MM.1S (cell line): ENCODE data around the gene SYNE2.

Experiments
- DNase-seq: peaks from one replicate; pipeline ENCODE4 v3.0.0-alpha.2; 2015
- H2AFZ ChIP-seq: fragments of 300-600 bp; sonication (generic); 2 replicates; pipeline ENCODE4 v1.6.0; 2016; ENCODE audit warnings: antibody characterized with exemption, low read length
- H3F3A ChIP-seq: fragments of 300-600 bp; sonication (generic); 2 replicates; pipeline ENCODE4 v1.6.1; 2016; ENCODE audit warnings: mild to moderate bottlenecking, antibody characterized with exemption, low read length, moderate library complexity, mixed read lengths; ENCODE audit not compliant: insufficient read depth
- H3K27ac ChIP-seq: fragments of 300-600 bp; sonication (generic); 2 replicates; pipeline ENCODE4 v1.5.1; 2016; ENCODE audit warnings: mild to moderate bottlenecking, low read length
- H3K27me3 ChIP-seq: fragments of 300-600 bp; sonication (generic); replicated peaks from 2 replicates; pipeline ENCODE4 v1.6.0; 2016; ENCODE audit warnings: low read length; ENCODE audit not compliant: insufficient read depth
- H3K36me3 ChIP-seq: fragments of 300-600 bp; sonication (generic); replicated peaks from 2 replicates; pipeline ENCODE4 v1.6.1; 2016; ENCODE audit warnings: mild to moderate bottlenecking, low read length, mixed read lengths; ENCODE audit not compliant: insufficient read depth
- H3K4me1 ChIP-seq: fragments of 300-600 bp; sonication (generic); 2 replicates; pipeline ENCODE4 v1.6.1; 2016; ENCODE audit warnings: low read length, mixed read lengths
- H3K4me2 ChIP-seq: fragments of 300-600 bp; sonication (generic); 2 replicates; pipeline ENCODE4 v1.6.0; 2016; ENCODE audit warnings: low read depth, low read length
- H3K4me3 ChIP-seq: fragments of 300-600 bp; sonication (generic); 2 replicates; pipeline ENCODE4 v1.5.1; 2016; ENCODE audit warnings: low read length, mixed read lengths
- H3K79me2 ChIP-seq: fragments of 300-600 bp; sonication (generic); 2 replicates; pipeline ENCODE4 v1.6.1; 2016; ENCODE audit warnings: mixed run types, low read length, mixed read lengths
- H3K9ac ChIP-seq: fragments of 300-600 bp; sonication (generic); 2 replicates; pipeline ENCODE4 v1.6.1; 2016; ENCODE audit warnings: low read length, mixed read lengths
- H3K9me2 ChIP-seq: fragments of 300-600 bp; sonication (generic); replicated peaks from 2 replicates; pipeline ENCODE4 v1.6.1; 2016; ENCODE audit warnings: mild to moderate bottlenecking, low read length, mixed read lengths; ENCODE audit not compliant: insufficient read depth
- H3K9me3 ChIP-seq: fragments of 300-600 bp; sonication (generic); replicated peaks from 2 replicates; pipeline ENCODE4 v1.6.1; 2016; ENCODE audit warnings: mild to moderate bottlenecking, low read length, mixed read lengths; ENCODE audit not compliant: insufficient read depth
- H4K20me1 ChIP-seq: fragments of 300-600 bp; sonication (generic); 2 replicates; pipeline ENCODE4 v1.6.1; 2016; ENCODE audit warnings: mild to moderate bottlenecking, low read length, moderate library complexity, mixed read lengths; ENCODE audit not compliant: insufficient read depth
- CTCF ChIP-seq: fragments of 300-600 bp; sonication (generic); IDR thresholded peaks from 2 replicates; pipeline ENCODE4 v1.5.1; 2016; ENCODE audit warnings: antibody characterized with exemption, low read length, mixed read lengths
- EZH2 ChIP-seq: fragments of 300-600 bp; sonication (generic); optimal IDR thresholded peaks from 2 replicates; pipeline ENCODE3; 2017; ENCODE audit warnings: low read depth, mild to moderate bottlenecking, antibody characterized with exemption, low read length, mixed read lengths
- EZH2phosphoT487 ChIP-seq: fragments of 300-600 bp; sonication (generic); IDR thresholded peaks from 2 replicates; pipeline ENCODE4 v1.6.1; 2018; ENCODE audit warnings: antibody characterized with exemption, low read length

The SYNE2 gene

GRCh38 chr14:63848890-63849289 is 3.9 kb upstream of the SYNE2 start:
- Histone ChIP-seq H3K9ac (no peak overlapping the region), H3K27ac (no peak overlapping the region), H3K9me3 (no peaks in the 10 kb centered on the region), H3F3A (no peaks in the 10 kb centered on the region), H3K9me2 (no peaks in the 10 kb centered on the region), H3K36me3 (no peaks in the 10 kb centered on the region), H3K79me2 (peaks cover under 1% of the 10 kb centered on the region; the same call in 1 of the 2 replicates), H3K4me3 (no peak overlapping the region), H3K27me3 (no peaks in the 10 kb centered on the region), H3K4me2 (no peak overlapping the region), H3K4me1 (no peaks in the 10 kb centered on the region), H2AFZ (no peak overlapping the region), H4K20me1 (no peaks in the 10 kb centered on the region)
- TF ChIP-seq EZH2phosphoT487, result no peak
- no peak for DNase-seq

- Histone ChIP-seq H3K27ac (no peak overlapping the region), H3F3A (no peaks in the 10 kb centered on the region), H3K4me2 (peak overlapping the region; percentile 69), H3K9ac (peak overlapping the region; percentile 59; the same call in 1 of the 2 replicates), H3K27me3 (no peaks in the 10 kb centered on the region), H3K9me2 (no peaks in the 10 kb centered on the region), H3K36me3 (no peaks in the 10 kb centered on the region), H3K4me3 (peak overlapping the region; percentile 63), H2AFZ (peak overlapping the region; percentile 85), H3K4me1 (no peaks in the 10 kb centered on the region), H4K20me1 (no peaks in the 10 kb centered on the region), H3K79me2 (peaks cover 34% of the 10 kb centered on the region), H3K9me3 (no peaks in the 10 kb centered on the region)
- peak; percentile 7 for DNase-seq
- TF ChIP-seq EZH2phosphoT487 (no peak), CTCF (no peak), EZH2 (no peak)
Observed at GRCh38 chr14:63852271-63852816, 460 bp upstream of the SYNE2 start.

- H3K9me3 ChIP-seq, result no peaks in the 10 kb centered on the region
- no peaks in the 10 kb centered on the region for H3K36me3 ChIP-seq
- TF ChIP-seq EZH2 (no peak), CTCF (no peak), EZH2phosphoT487 (no peak)
- H3K27me3 ChIP-seq, result no peaks in the 10 kb centered on the region
- peak overlapping the region; percentile 92 for H3K4me2 ChIP-seq
- H3K9ac ChIP-seq, result peak overlapping the region; percentile 65
- no peaks in the 10 kb centered on the region for H3F3A ChIP-seq
- peaks cover 44% of the 10 kb centered on the region for H3K79me2 ChIP-seq
- peak overlapping the region; percentile 61 for H3K4me3 ChIP-seq
- H3K4me1 ChIP-seq, result no peaks in the 10 kb centered on the region
- no peaks in the 10 kb centered on the region for H3K9me2 ChIP-seq
- H4K20me1 ChIP-seq, result no peaks in the 10 kb centered on the region
- H2AFZ ChIP-seq, result 0 out of 2 replicates have a peak overlapping the region, but pooled peaks have one; percentile 27
- peak; percentile 50 for DNase-seq
- peak overlapping the region; percentile 45; the same call in 1 of the 2 replicates for H3K27ac ChIP-seq
Observed at GRCh38 chr14:63853831-63854293, 1.1 kb downstream of the SYNE2 start.

GRCh38 chr14:63854330-63854729 is 1.5 kb downstream of the SYNE2 start:
- Histone ChIP-seq H3F3A (no peaks in the 10 kb centered on the region), H3K27ac (peak overlapping the region; percentile 45; the same call in 1 of the 2 replicates), H3K36me3 (no peaks in the 10 kb centered on the region), H2AFZ (0 out of 2 replicates have a peak overlapping the region, but pooled peaks have one; percentile 27), H3K9ac (peak overlapping the region; percentile 65; the same call in 1 of the 2 replicates), H3K4me1 (no peaks in the 10 kb centered on the region), H3K4me3 (peak overlapping the region; percentile 61), H4K20me1 (no peaks in the 10 kb centered on the region), H3K79me2 (peaks cover 49% of the 10 kb centered on the region), H3K27me3 (no peaks in the 10 kb centered on the region), H3K4me2 (peak overlapping the region; percentile 92), H3K9me3 (no peaks in the 10 kb centered on the region), H3K9me2 (no peaks in the 10 kb centered on the region)
- DNase-seq, result no peak
- TF ChIP-seq CTCF (no peak), EZH2phosphoT487 (no peak), EZH2 (no peak)
